Liver (tissue), 9 donors: ENCODE measurements around the gene ORC4. TPM values are rescaled to one million over a fixed set of nuclear protein-coding genes. Genes with fewer than 3 reads are reported as not detected.

Experiments
- DNase-seq: peaks from one replicate; pipeline ENCODE4 v3.0.0-alpha.2; 2017; ENCODE audit warnings: low spot score
- H3K27ac ChIP-seq, 2 donors: one replicate each; pipeline ENCODE4 v1.7.0; 2013; ENCODE audit warnings: inconsistent platforms in 2 of 2, low read length in 2 of 2, control low read depth in 1 of 2, low read depth in 1 of 2, mild to moderate bottlenecking in 1 of 2
- H3K27me3 ChIP-seq, 4 donors: one replicate each; pipeline versions ENCODE4 v1.6.1 to v1.7.0; 2013; ENCODE audit warnings: low read length in 3 of 4, inconsistent platforms in 1 of 4, mild to moderate bottlenecking in 1 of 4, moderate library complexity in 1 of 4; ENCODE audit not compliant: control insufficient read depth in 4 of 4, insufficient read depth in 4 of 4
- H3K36me3 ChIP-seq, 4 donors: one replicate each; pipeline versions ENCODE4 v1.6.1 to v1.7.0; 2013; ENCODE audit warnings: low read length in 3 of 4, mild to moderate bottlenecking in 3 of 4, low read depth in 1 of 4, moderate library complexity in 1 of 4; ENCODE audit not compliant: control insufficient read depth in 4 of 4, insufficient read depth in 3 of 4
- H3K4me1 ChIP-seq, 4 donors: one replicate each; pipeline versions ENCODE4 v1.6.1 to v1.7.0; 2013; ENCODE audit warnings: low read length in 3 of 4, mild to moderate bottlenecking in 3 of 4, moderate library complexity in 1 of 4; ENCODE audit not compliant: control insufficient read depth in 4 of 4, insufficient read depth in 4 of 4
- H3K4me3 ChIP-seq, 3 donors: one replicate each; pipeline versions ENCODE4 v1.6.1 to v1.7.0; 2013; ENCODE audit warnings: low read length in 3 of 3, control low read depth in 1 of 3, low read depth in 1 of 3, mild to moderate bottlenecking in 1 of 3
- H3K9ac ChIP-seq, 2 donors: one replicate each; pipeline ENCODE4 v1.7.0; 2013; ENCODE audit warnings: low read length in 2 of 2, mild to moderate bottlenecking in 2 of 2, moderate library complexity in 2 of 2, control low read depth in 1 of 2, low read depth in 1 of 2
- H3K9me3 ChIP-seq, 4 donors: one replicate each; pipeline versions ENCODE4 v1.6.1 to v1.7.0; 2013; ENCODE audit warnings: low read length in 3 of 4; ENCODE audit not compliant: control insufficient read depth in 4 of 4
- EGR1 ChIP-seq, 2 donors: IDR thresholded peaks; 2 replicates each; pipeline ENCODE4 v1.6.1; 2016 to 2018; ENCODE audit warnings: antibody characterized with exemption in 2 of 2, low read depth in 2 of 2
- FOXA2 ChIP-seq: IDR thresholded peaks from 2 replicates; pipeline ENCODE4 v1.6.1; 2016; ENCODE audit warnings: antibody characterized with exemption
- GABPA ChIP-seq, 2 donors: IDR thresholded peaks in 1 of 2; conservative IDR thresholded peaks in 1 of 2; 2 replicates each; pipeline ENCODE4 v1.6.1; 2016; ENCODE audit warnings: antibody characterized with exemption in 2 of 2, mild to moderate bottlenecking in 1 of 2, moderate library complexity in 1 of 2
- HNF4A ChIP-seq, 2 donors: conservative IDR thresholded peaks; 2 replicates each; pipeline ENCODE4 v1.6.1; 2016; ENCODE audit warnings: antibody characterized with exemption in 2 of 2, mild to moderate bottlenecking in 2 of 2
- HNF4G ChIP-seq: IDR thresholded peaks from 2 replicates; pipeline ENCODE4 v1.6.1; 2016; ENCODE audit warnings: antibody characterized with exemption
- JUND ChIP-seq, 2 donors: IDR thresholded peaks; 2 replicates each; pipeline ENCODE4 v1.6.1; 2016; ENCODE audit warnings: antibody characterized with exemption in 2 of 2
- RAD21 ChIP-seq, 2 donors: IDR thresholded peaks; 2 replicates each; pipeline ENCODE4 v1.6.1; 2016; ENCODE audit warnings: antibody characterized with exemption in 2 of 2, mild to moderate bottlenecking in 2 of 2
- RXRA ChIP-seq, 2 donors: IDR thresholded peaks; 2 replicates each; pipeline ENCODE4 v1.6.1; 2017 to 2018; ENCODE audit warnings: antibody characterized with exemption in 2 of 2, mild to moderate bottlenecking in 1 of 2
- SP1 ChIP-seq: IDR thresholded peaks from 2 replicates; pipeline ENCODE4 v1.6.1; 2018; ENCODE audit warnings: antibody characterized with exemption, mild to moderate bottlenecking
- TAF1 ChIP-seq: conservative IDR thresholded peaks from 2 replicates; pipeline ENCODE4 v1.6.1; 2016; ENCODE audit warnings: antibody characterized with exemption, mild to moderate bottlenecking
- YY1 ChIP-seq: IDR thresholded peaks from 2 replicates; pipeline ENCODE4 v1.6.1; 2016; ENCODE audit warnings: antibody characterized with exemption, mild to moderate bottlenecking
- WGBS: extraction: QIAGEN DNeasy Blood & Tissue Kit; methylation state at CpG from one replicate; pipeline ENCODE4 v1.1.7; 2013; 5-methylcytosine and 5-hydroxymethylcytosine counted together
- polyA plus RNA-seq, 2 donors: library from polyadenylated mRNA; stranded (reverse) in 1 of 2; unstranded in 1 of 2; fragments of 200-250 nt in 1 of 2; fragments of >200 nt in 1 of 2; fragmentation: Nextera tagmentation in 1 of 2; extraction: Ambion mirVana in 1 of 2; gene quantifications; one replicate each; pipeline versions ENCODE4 v1.2.1 to v1.2.3, GENCODE V29; 2013 to 2015
- total RNA-seq, 2 donors: library from RNA; depleted of rRNA; stranded (reverse); fragments of >200 nt; gene quantifications; one replicate each; pipeline ENCODE4 v1.2.3, GENCODE V29; 2014
- TF ChIP-seq, protein P1 (sequence below): IDR thresholded peaks from 2 replicates; pipeline ENCODE4 v1.6.1; 2016; ENCODE audit warnings: antibody characterized with exemption, mild to moderate bottlenecking
- TF ChIP-seq, protein P2 (sequence below): fragments of 150-350 bp; IDR thresholded peaks from 2 replicates; pipeline ENCODE4 v1.5.1; 2017; ENCODE audit warnings: improper control_type of control experiment, low read depth, low read length; ENCODE audit not compliant: missing input control
- TF ChIP-seq, protein P3 (sequence below): IDR thresholded peaks from 2 replicates; pipeline ENCODE4 v1.6.1; 2016; ENCODE audit warnings: antibody characterized with exemption
- TF ChIP-seq, protein P4 (sequence below): IDR thresholded peaks from 2 replicates; pipeline ENCODE4 v1.6.1; 2016; ENCODE audit warnings: antibody characterized with exemption
- TF ChIP-seq, protein P5 (sequence below): IDR thresholded peaks from 2 replicates; pipeline ENCODE4 v1.6.1; 2016; ENCODE audit warnings: antibody characterized with exemption
- donor health status: healthy.
- donor health status: healthy.
- donor health status: healthy.
- donor health status: healthy.
- donor health status: healthy.

Gene ORC4
- total RNA-seq (10 to 100 TPM; 28.1 to 50.2 TPM), polyA plus RNA-seq (10 to 100 TPM in 1 of 2 donors, 1 to 10 TPM in 1; 9.7 to 18.5 TPM)

DNA sequence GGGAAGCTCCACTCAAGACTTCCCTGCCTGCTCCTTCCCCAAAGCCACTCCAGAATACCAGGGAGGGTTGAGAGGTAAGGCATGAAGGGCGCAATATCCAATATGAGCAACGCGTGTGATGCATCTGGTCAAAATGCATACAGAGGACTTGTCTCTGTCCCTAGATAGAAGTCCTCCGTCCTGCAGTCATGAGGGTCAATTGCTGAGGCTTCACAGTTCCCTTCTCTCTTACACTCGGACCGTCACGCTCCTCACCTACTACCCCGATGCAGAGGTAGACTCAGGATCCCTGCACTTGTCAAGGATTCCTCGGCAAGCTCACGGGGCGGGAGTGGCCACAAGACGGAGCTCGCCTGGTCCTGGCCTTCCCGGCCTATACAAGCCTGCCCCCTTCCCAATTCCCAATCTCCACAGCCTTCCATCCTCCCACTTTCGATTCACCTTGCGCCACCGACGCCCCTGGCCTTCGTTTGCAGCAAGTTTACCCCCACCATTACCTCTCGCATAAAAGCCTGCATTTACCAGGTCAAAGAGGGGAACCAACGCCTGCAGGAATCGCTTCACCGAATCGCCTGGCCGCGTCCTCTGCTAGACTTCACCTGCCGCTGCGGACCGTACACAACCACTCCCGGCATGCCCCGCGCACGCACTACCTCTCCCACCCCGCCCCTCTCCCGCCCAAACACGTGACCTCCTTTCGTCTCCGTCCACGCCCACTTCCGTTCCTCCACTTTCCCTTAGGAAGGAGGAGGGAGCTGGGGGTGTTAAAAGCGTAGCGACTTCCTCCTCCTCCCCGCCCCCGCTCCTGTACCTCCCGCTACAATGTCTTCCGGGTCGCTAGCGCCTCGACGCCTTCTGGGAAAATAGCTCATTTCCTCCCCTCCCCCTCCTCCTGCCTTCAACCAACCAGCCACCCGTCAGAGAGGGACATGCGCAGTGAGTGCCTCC is at the start of gene ORC4:
Gene ORC4 (minus strand): TSS at position 627 of the 948 bp plus-strand sequence. CDS start 44,779 bp downstream, outside the sequence.
- WGBS = under 1% methylated on average over 52 of the region's 52 CpGs
- H3K4me1 ChIP-seq = peaks cover 7 to 38% (median 26%) of the 10 kb centered on the region in 4 donors

More for the DNA sequence above, at the start of gene ORC4:
- Histone ChIP-seq H3K4me3 (peak within 1 kb of the TSS; percentile 78 to 95 (median 94)), H3K27me3 (no peaks in the 10 kb centered on the region), H3K9me3 (no peaks in the 10 kb centered on the region), H3K27ac (peak within 1 kb of the TSS; percentile 87 to 97), H3K9ac (peak within 1 kb of the TSS; percentile 92 to 93), H3K36me3 (no peaks in the 10 kb centered on the region)
- DNase-seq = peak; percentile 96
- TF ChIP-seq YY1 = peak; percentile 89
- peak; percentile 83 to 96 for TF ChIP-seq GABPA (IDR thresholded peaks at IDR 0.05 in 1 of 2, conservative IDR thresholded peaks at IDR 0.05 in 1 of 2)
- TF ChIP-seq, protein P1, sequence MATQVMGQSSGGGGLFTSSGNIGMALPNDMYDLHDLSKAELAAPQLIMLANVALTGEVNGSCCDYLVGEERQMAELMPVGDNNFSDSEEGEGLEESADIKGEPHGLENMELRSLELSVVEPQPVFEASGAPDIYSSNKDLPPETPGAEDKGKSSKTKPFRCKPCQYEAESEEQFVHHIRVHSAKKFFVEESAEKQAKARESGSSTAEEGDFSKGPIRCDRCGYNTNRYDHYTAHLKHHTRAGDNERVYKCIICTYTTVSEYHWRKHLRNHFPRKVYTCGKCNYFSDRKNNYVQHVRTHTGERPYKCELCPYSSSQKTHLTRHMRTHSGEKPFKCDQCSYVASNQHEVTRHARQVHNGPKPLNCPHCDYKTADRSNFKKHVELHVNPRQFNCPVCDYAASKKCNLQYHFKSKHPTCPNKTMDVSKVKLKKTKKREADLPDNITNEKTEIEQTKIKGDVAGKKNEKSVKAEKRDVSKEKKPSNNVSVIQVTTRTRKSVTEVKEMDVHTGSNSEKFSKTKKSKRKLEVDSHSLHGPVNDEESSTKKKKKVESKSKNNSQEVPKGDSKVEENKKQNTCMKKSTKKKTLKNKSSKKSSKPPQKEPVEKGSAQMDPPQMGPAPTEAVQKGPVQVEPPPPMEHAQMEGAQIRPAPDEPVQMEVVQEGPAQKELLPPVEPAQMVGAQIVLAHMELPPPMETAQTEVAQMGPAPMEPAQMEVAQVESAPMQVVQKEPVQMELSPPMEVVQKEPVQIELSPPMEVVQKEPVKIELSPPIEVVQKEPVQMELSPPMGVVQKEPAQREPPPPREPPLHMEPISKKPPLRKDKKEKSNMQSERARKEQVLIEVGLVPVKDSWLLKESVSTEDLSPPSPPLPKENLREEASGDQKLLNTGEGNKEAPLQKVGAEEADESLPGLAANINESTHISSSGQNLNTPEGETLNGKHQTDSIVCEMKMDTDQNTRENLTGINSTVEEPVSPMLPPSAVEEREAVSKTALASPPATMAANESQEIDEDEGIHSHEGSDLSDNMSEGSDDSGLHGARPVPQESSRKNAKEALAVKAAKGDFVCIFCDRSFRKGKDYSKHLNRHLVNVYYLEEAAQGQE = peak; percentile 72
- TF ChIP-seq EGR1 (IDR thresholded peaks at IDR 0.05; ENCODE audit: low read depth in 2 of 2) = peak; percentile 99
- TF ChIP-seq, protein P2, sequence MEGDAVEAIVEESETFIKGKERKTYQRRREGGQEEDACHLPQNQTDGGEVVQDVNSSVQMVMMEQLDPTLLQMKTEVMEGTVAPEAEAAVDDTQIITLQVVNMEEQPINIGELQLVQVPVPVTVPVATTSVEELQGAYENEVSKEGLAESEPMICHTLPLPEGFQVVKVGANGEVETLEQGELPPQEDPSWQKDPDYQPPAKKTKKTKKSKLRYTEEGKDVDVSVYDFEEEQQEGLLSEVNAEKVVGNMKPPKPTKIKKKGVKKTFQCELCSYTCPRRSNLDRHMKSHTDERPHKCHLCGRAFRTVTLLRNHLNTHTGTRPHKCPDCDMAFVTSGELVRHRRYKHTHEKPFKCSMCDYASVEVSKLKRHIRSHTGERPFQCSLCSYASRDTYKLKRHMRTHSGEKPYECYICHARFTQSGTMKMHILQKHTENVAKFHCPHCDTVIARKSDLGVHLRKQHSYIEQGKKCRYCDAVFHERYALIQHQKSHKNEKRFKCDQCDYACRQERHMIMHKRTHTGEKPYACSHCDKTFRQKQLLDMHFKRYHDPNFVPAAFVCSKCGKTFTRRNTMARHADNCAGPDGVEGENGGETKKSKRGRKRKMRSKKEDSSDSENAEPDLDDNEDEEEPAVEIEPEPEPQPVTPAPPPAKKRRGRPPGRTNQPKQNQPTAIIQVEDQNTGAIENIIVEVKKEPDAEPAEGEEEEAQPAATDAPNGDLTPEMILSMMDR = no peak
- peak; percentile 46 to 64 for TF ChIP-seq HNF4A (conservative IDR thresholded peaks at IDR 0.05)
- peak; percentile 34 for TF ChIP-seq FOXA2
- no peak for TF ChIP-seq TAF1
- TF ChIP-seq, protein P3, sequence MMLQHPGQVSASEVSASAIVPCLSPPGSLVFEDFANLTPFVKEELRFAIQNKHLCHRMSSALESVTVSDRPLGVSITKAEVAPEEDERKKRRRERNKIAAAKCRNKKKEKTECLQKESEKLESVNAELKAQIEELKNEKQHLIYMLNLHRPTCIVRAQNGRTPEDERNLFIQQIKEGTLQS = no peak
- TF ChIP-seq JUND (IDR thresholded peaks at IDR 0.05) = peak; percentile 72 to 81
- TF ChIP-seq SP1 = peak; percentile 93
- no peak for TF ChIP-seq HNF4G
- TF ChIP-seq, protein P4, sequence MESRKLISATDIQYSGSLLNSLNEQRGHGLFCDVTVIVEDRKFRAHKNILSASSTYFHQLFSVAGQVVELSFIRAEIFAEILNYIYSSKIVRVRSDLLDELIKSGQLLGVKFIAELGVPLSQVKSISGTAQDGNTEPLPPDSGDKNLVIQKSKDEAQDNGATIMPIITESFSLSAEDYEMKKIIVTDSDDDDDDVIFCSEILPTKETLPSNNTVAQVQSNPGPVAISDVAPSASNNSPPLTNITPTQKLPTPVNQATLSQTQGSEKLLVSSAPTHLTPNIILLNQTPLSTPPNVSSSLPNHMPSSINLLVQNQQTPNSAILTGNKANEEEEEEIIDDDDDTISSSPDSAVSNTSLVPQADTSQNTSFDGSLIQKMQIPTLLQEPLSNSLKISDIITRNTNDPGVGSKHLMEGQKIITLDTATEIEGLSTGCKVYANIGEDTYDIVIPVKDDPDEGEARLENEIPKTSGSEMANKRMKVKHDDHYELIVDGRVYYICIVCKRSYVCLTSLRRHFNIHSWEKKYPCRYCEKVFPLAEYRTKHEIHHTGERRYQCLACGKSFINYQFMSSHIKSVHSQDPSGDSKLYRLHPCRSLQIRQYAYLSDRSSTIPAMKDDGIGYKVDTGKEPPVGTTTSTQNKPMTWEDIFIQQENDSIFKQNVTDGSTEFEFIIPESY = peak; percentile 82
- TF ChIP-seq, protein P5, sequence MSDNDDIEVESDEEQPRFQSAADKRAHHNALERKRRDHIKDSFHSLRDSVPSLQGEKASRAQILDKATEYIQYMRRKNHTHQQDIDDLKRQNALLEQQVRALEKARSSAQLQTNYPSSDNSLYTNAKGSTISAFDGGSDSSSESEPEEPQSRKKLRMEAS = peak; percentile 86
- peak; percentile 62 to 69 for TF ChIP-seq RXRA (IDR thresholded peaks at IDR 0.05)
- peak; percentile 43 to 60 for TF ChIP-seq RAD21 (IDR thresholded peaks at IDR 0.05)
